WTC11 (cell line): ENCODE results near the gene RIMKLB. TPM values are rescaled to one million over a fixed set of nuclear protein-coding genes. Genes with fewer than 3 reads are reported as not detected.

Experiments used
- ATAC-seq: fragments of 200-7000 bp; cut with Tn5 transposase; 2 replicates; pipeline ENCODE4 v1.10.0; 2021; ENCODE audit warnings: mild to moderate bottlenecking, moderate library complexity
- CTCF ChIA-PET: fragments of 300-600 bp; sonication (Branson Sonifier 250); formaldehyde crosslinking; loops from one replicate; lab custom pipeline; 2021; ENCODE audit warnings: antibody characterized with exemption; lab: Charles Lee
- POLR2A ChIA-PET: fragments of 350-600 bp; sonication (Branson Sonifier 250); formaldehyde crosslinking; loops from one replicate; lab custom pipeline; 2021; ENCODE audit warnings: antibody characterized with exemption; lab: Charles Lee
- DNase-seq: peaks from one replicate; pipeline ENCODE4 v3.0.0; 2021; ENCODE audit warnings: low spot score
- H3K27ac Mint-ChIP-seq: 2 replicates; pipeline ENCODE4 v1.8.0; 2021; ENCODE audit warnings: mixed read lengths
- H3K27me3 Mint-ChIP-seq: 2 replicates; pipeline ENCODE4 v1.8.0; 2021; ENCODE audit warnings: low read depth, mild to moderate bottlenecking, moderate library complexity, mixed read lengths
- H3K36me3 Mint-ChIP-seq: 2 replicates; pipeline ENCODE4 v1.8.0; 2021; ENCODE audit warnings: mixed read lengths
- H3K4me1 Mint-ChIP-seq: 2 replicates; pipeline ENCODE4 v1.8.0; 2022; ENCODE audit warnings: mixed read lengths
- H3K4me3 Mint-ChIP-seq: 2 replicates; pipeline ENCODE4 v1.8.0; 2021; ENCODE audit warnings: mild to moderate bottlenecking, moderate library complexity, mixed read lengths
- H3K9me3 Mint-ChIP-seq: 2 replicates; pipeline ENCODE4 v1.8.0; 2021; ENCODE audit warnings: mixed read lengths
- EMX1 ChIP-seq: fragments of 250-450 bp; sonication (Bioruptor Pico); IDR thresholded peaks from 2 replicates; pipeline ENCODE4 v1.8.0; 2021; ENCODE audit warnings: mild to moderate bottlenecking
- FOXP1 ChIP-seq: sonication (generic); formaldehyde crosslinking; IDR thresholded peaks from 2 replicates; pipeline ENCODE4 v1.8.0; 2022; ENCODE audit warnings: missing genetic modification reagents, mild to moderate bottlenecking, moderate library complexity, borderline replicate concordance
- IRF2 ChIP-seq: sonication (generic); formaldehyde crosslinking; IDR thresholded peaks from 2 replicates; pipeline ENCODE4 v1.8.0; 2022; ENCODE audit warnings: low read depth, missing genetic modification reagents, borderline replicate concordance
- MXD4 ChIP-seq: fragments of 250-450 bp; sonication (Bioruptor Pico); IDR thresholded peaks from 2 replicates; pipeline ENCODE4 v1.8.0; 2021; ENCODE audit warnings: mild to moderate bottlenecking, moderate library complexity, borderline replicate concordance
- NFYB ChIP-seq: sonication (generic); formaldehyde crosslinking; conservative IDR thresholded peaks from 2 replicates; pipeline ENCODE4 v1.8.0; 2022; ENCODE audit warnings: low read depth, missing genetic modification reagents
- NR3C1 ChIP-seq: sonication (generic); formaldehyde crosslinking; conservative IDR thresholded peaks from 2 replicates; pipeline ENCODE4 v1.8.1; 2023; ENCODE audit warnings: low read depth, mild to moderate bottlenecking, missing genetic modification reagents
- TCF7 ChIP-seq: sonication (generic); formaldehyde crosslinking; IDR thresholded peaks from 2 replicates; pipeline ENCODE4 v1.8.0; 2022; ENCODE audit warnings: mild to moderate bottlenecking, low read depth, missing genetic modification reagents, moderate library complexity
- ZBTB21 ChIP-seq: sonication (generic); formaldehyde crosslinking; IDR thresholded peaks from 2 replicates; pipeline ENCODE4 v1.8.1; 2023; ENCODE audit warnings: mild to moderate bottlenecking, missing genetic modification reagents, borderline replicate concordance
- ZNF263 ChIP-seq: sonication (generic); formaldehyde crosslinking; IDR thresholded peaks from 2 replicates; pipeline ENCODE4 v1.8.1; 2022; ENCODE audit warnings: low read depth, mild to moderate bottlenecking, moderate library complexity, missing genetic modification reagents
- ZNF396 ChIP-seq: fragments of 250-450 bp; sonication (Bioruptor Pico); IDR thresholded peaks from 2 replicates; pipeline ENCODE4 v1.8.0; 2021; ENCODE audit warnings: mild to moderate bottlenecking, moderate library complexity, borderline replicate concordance
- ZNF423 ChIP-seq: fragments of 250-450 bp; sonication (Bioruptor Pico); IDR thresholded peaks from 2 replicates; pipeline ENCODE4 v2.1.2; 2022; ENCODE audit warnings: mild to moderate bottlenecking, moderate library complexity
- total RNA-seq: library from RNA; stranded (reverse); gene quantifications from 3 replicates; pipeline ENCODE4 v1.2.3, GENCODE V29; 2021
- TF ChIP-seq, protein P1 (sequence below): fragments of 250-450 bp; sonication (Bioruptor Pico); IDR thresholded peaks from 2 replicates; pipeline ENCODE4 v1.9.0; 2021; ENCODE audit warnings: mild to moderate bottlenecking
- TF ChIP-seq, protein P2 (sequence below): fragments of 250-450 bp; sonication (Bioruptor Pico); IDR thresholded peaks from 2 replicates; pipeline ENCODE4 v1.9.0; 2021; ENCODE audit warnings: moderate library complexity, mild to moderate bottlenecking, inconsistent platforms, borderline replicate concordance
- TF ChIP-seq, protein P3 (sequence below): sonication (generic); formaldehyde crosslinking; IDR thresholded peaks from 2 replicates; pipeline ENCODE4 v1.8.1; 2023; ENCODE audit warnings: mild to moderate bottlenecking, missing genetic modification reagents
- TF ChIP-seq, protein P4 (sequence below): sonication (generic); formaldehyde crosslinking; IDR thresholded peaks from 2 replicates; pipeline ENCODE4 v1.8.1; 2022; ENCODE audit warnings: mild to moderate bottlenecking, missing genetic modification reagents, moderate library complexity, borderline replicate concordance
- TF ChIP-seq, protein P5 (sequence below): sonication (generic); formaldehyde crosslinking; IDR thresholded peaks from 2 replicates; pipeline ENCODE4 v1.8.0; 2023; ENCODE audit warnings: mild to moderate bottlenecking, missing genetic modification reagents
- TF ChIP-seq, protein P6 (sequence below): sonication (generic); formaldehyde crosslinking; IDR thresholded peaks from 2 replicates; pipeline ENCODE4 v1.8.0; 2022; ENCODE audit warnings: mild to moderate bottlenecking, missing genetic modification reagents
- TF ChIP-seq, protein P7 (sequence below): sonication (generic); formaldehyde crosslinking; IDR thresholded peaks from 2 replicates; pipeline ENCODE4 v1.8.0; 2022; ENCODE audit warnings: mild to moderate bottlenecking, missing genetic modification reagents
- TF ChIP-seq, protein P8 (sequence below): sonication (generic); formaldehyde crosslinking; IDR thresholded peaks from 2 replicates; pipeline ENCODE4 v1.8.1; 2023; ENCODE audit warnings: mild to moderate bottlenecking, missing genetic modification reagents, moderate library complexity

Gene RIMKLB
- total RNA-seq, 1 experiment from 2014 or later: 106 TPM

DNA sequence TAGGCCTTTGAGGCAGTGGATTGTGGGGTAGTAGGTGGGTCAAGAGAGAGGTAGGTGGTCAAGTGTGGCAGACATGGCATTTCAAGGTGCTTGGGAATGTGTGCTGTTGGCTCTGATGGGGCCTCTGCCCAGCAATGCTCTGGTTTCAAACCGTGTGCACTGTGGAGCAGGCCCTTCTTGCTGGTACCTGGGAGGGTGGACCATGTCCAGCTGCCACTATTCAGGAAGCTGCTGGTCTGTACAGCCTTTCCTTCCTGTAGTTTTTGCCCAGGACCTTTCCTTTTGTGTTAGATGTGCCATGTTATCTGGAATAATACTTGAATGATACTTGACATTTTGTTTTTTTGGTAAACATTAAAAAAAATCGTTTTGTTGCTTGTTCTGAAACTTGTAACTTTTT lies 14.8 kb downstream of the RIMKLB start (continued):
- TF ChIP-seq, protein P1, sequence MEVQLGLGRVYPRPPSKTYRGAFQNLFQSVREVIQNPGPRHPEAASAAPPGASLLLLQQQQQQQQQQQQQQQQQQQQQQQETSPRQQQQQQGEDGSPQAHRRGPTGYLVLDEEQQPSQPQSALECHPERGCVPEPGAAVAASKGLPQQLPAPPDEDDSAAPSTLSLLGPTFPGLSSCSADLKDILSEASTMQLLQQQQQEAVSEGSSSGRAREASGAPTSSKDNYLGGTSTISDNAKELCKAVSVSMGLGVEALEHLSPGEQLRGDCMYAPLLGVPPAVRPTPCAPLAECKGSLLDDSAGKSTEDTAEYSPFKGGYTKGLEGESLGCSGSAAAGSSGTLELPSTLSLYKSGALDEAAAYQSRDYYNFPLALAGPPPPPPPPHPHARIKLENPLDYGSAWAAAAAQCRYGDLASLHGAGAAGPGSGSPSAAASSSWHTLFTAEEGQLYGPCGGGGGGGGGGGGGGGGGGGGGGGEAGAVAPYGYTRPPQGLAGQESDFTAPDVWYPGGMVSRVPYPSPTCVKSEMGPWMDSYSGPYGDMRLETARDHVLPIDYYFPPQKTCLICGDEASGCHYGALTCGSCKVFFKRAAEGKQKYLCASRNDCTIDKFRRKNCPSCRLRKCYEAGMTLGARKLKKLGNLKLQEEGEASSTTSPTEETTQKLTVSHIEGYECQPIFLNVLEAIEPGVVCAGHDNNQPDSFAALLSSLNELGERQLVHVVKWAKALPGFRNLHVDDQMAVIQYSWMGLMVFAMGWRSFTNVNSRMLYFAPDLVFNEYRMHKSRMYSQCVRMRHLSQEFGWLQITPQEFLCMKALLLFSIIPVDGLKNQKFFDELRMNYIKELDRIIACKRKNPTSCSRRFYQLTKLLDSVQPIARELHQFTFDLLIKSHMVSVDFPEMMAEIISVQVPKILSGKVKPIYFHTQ (CRISPR knock-in tag): no peak
- no peak for TF ChIP-seq IRF2 (CRISPR knock-in tag)

DNA sequence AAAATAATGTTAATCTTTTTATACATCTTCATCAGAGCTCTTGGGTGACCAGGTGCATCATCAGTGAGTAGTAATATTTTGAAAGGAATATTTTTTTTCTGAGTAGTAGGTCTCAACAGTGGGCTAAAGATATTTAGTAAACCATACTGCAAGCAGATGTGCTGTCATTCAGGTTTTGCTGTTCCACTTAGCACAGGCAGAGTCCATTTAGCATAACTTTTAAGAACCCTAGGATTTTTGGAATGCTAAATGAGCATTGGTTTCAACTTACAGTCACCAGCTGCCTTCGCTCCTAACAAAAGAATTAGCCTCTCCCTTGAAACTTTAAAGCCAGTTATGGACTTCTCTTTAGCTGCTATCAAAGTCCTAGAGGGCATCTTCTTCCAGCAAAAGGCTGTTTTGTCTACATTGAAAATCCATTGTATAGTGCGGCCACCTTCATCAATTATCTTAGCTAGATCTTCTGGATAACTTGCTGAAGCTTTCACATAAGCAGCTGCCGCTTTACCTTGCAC lies 24.6 kb downstream of the RIMKLB start:
- ATAC-seq (no peak), DNase-seq (no peak)
- Mint-ChIP-seq H3K4me3 (peak overlapping the region; percentile 29; the same call in 1 of the 2 replicates), H3K27me3 (no peaks in the 10 kb centered on the region), H3K27ac (peak overlapping the region; percentile 93), H3K36me3 (peaks cover 42% of the 10 kb centered on the region), H3K4me1 (peaks cover 82% of the 10 kb centered on the region), H3K9me3 (no peaks in the 10 kb centered on the region)
- ChIA-PET POLR2A (no interaction called here), CTCF (interaction anchor here (0.8 to 1.4 kb wide), 4 partner anchors 41 to 168 kb away, joined by 4 to 5 read pairs (median 4); no protein-coding TSS in a partner anchor)
- TF ChIP-seq EMX1 (CRISPR knock-in tag) (no peak), MXD4 (no peak), ZNF396 (CRISPR knock-in tag) (no peak), TCF7 (CRISPR knock-in tag) (no peak), ZNF423 (CRISPR knock-in tag) (no peak), NR3C1 (CRISPR knock-in tag) (no peak), ZBTB21 (CRISPR knock-in tag) (no peak), FOXP1 (CRISPR knock-in tag) (no peak), NFYB (CRISPR knock-in tag) (no peak), ZNF263 (CRISPR knock-in tag) (no peak)
- TF ChIP-seq, protein P2, sequence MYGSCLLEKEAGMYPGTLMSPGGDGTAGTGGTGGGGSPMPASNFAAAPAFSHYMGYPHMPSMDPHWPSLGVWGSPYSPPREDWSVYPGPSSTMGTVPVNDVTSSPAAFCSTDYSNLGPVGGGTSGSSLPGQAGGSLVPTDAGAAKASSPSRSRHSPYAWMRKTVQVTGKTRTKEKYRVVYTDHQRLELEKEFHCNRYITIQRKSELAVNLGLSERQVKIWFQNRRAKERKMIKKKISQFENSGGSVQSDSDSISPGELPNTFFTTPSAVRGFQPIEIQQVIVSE (CRISPR knock-in tag): no peak
- TF ChIP-seq, protein P3, sequence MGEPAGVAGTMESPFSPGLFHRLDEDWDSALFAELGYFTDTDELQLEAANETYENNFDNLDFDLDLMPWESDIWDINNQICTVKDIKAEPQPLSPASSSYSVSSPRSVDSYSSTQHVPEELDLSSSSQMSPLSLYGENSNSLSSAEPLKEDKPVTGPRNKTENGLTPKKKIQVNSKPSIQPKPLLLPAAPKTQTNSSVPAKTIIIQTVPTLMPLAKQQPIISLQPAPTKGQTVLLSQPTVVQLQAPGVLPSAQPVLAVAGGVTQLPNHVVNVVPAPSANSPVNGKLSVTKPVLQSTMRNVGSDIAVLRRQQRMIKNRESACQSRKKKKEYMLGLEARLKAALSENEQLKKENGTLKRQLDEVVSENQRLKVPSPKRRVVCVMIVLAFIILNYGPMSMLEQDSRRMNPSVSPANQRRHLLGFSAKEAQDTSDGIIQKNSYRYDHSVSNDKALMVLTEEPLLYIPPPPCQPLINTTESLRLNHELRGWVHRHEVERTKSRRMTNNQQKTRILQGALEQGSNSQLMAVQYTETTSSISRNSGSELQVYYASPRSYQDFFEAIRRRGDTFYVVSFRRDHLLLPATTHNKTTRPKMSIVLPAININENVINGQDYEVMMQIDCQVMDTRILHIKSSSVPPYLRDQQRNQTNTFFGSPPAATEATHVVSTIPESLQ: no peak
- TF ChIP-seq, protein P4, sequence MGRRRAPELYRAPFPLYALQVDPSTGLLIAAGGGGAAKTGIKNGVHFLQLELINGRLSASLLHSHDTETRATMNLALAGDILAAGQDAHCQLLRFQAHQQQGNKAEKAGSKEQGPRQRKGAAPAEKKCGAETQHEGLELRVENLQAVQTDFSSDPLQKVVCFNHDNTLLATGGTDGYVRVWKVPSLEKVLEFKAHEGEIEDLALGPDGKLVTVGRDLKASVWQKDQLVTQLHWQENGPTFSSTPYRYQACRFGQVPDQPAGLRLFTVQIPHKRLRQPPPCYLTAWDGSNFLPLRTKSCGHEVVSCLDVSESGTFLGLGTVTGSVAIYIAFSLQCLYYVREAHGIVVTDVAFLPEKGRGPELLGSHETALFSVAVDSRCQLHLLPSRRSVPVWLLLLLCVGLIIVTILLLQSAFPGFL (CRISPR knock-in tag): no peak
- TF ChIP-seq, protein P5, sequence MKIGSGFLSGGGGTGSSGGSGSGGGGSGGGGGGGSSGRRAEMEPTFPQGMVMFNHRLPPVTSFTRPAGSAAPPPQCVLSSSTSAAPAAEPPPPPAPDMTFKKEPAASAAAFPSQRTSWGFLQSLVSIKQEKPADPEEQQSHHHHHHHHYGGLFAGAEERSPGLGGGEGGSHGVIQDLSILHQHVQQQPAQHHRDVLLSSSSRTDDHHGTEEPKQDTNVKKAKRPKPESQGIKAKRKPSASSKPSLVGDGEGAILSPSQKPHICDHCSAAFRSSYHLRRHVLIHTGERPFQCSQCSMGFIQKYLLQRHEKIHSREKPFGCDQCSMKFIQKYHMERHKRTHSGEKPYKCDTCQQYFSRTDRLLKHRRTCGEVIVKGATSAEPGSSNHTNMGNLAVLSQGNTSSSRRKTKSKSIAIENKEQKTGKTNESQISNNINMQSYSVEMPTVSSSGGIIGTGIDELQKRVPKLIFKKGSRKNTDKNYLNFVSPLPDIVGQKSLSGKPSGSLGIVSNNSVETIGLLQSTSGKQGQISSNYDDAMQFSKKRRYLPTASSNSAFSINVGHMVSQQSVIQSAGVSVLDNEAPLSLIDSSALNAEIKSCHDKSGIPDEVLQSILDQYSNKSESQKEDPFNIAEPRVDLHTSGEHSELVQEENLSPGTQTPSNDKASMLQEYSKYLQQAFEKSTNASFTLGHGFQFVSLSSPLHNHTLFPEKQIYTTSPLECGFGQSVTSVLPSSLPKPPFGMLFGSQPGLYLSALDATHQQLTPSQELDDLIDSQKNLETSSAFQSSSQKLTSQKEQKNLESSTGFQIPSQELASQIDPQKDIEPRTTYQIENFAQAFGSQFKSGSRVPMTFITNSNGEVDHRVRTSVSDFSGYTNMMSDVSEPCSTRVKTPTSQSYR: no peak
- TF ChIP-seq, protein P6, sequence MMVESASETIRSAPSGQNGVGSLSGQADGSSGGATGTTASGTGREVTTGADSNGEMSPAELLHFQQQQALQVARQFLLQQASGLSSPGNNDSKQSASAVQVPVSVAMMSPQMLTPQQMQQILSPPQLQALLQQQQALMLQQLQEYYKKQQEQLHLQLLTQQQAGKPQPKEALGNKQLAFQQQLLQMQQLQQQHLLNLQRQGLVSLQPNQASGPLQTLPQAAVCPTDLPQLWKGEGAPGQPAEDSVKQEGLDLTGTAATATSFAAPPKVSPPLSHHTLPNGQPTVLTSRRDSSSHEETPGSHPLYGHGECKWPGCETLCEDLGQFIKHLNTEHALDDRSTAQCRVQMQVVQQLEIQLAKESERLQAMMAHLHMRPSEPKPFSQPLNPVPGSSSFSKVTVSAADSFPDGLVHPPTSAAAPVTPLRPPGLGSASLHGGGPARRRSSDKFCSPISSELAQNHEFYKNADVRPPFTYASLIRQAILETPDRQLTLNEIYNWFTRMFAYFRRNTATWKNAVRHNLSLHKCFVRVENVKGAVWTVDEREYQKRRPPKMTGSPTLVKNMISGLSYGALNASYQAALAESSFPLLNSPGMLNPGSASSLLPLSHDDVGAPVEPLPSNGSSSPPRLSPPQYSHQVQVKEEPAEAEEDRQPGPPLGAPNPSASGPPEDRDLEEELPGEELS (CRISPR knock-in tag): no peak
- TF ChIP-seq, protein P1 (CRISPR knock-in tag): no peak
- TF ChIP-seq, protein P7, sequence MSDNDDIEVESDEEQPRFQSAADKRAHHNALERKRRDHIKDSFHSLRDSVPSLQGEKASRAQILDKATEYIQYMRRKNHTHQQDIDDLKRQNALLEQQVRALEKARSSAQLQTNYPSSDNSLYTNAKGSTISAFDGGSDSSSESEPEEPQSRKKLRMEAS (CRISPR knock-in tag): no peak
- TF ChIP-seq, protein P8, sequence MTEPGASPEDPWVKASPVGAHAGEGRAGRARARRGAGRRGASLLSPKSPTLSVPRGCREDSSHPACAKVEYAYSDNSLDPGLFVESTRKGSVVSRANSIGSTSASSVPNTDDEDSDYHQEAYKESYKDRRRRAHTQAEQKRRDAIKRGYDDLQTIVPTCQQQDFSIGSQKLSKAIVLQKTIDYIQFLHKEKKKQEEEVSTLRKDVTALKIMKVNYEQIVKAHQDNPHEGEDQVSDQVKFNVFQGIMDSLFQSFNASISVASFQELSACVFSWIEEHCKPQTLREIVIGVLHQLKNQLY: no peak
